Upper lobe of right lung (tissue), 1 donor: ENCODE results near the gene MIER2. TPM values are rescaled to one million over a fixed set of nuclear protein-coding genes. Genes with fewer than 3 reads are reported as not detected.
"Not testable (repeated sequence)": the region's sequence is repeated elsewhere in the genome, so short reads cannot be mapped to it uniquely, and the experiment has no call there.

ENCODE experiments used
- ATAC-seq: fragments of 200-7000 bp; cut with Tn5 transposase; one replicate; pipeline ENCODE4 v1.9.1; 2020; ENCODE audit warnings: mild to moderate bottlenecking, moderate library complexity
- DNase-seq: peaks from one replicate; pipeline ENCODE4 v3.0.0-alpha.2; 2020
- H3K27ac ChIP-seq: fragments of 200-600 bp; one replicate; pipeline ENCODE4 v1.8.0; 2022
- H3K27me3 ChIP-seq: fragments of 200-600 bp; one replicate; pipeline ENCODE4 v1.8.0; 2022; ENCODE audit warnings: mild to moderate bottlenecking
- H3K36me3 ChIP-seq: fragments of 200-600 bp; one replicate; pipeline ENCODE4 v1.8.0; 2022
- H3K4me1 ChIP-seq: fragments of 200-600 bp; one replicate; pipeline ENCODE4 v1.8.0; 2022
- H3K4me3 ChIP-seq: fragments of 200-600 bp; one replicate; pipeline ENCODE4 v1.8.0; 2022; ENCODE audit warnings: mild to moderate bottlenecking
- H3K9me3 ChIP-seq: fragments of 200-600 bp; one replicate; pipeline ENCODE4 v1.8.0; 2022
- intact Hi-C: fragments of 100-400 bp; cut with DNase I; formaldehyde crosslinking; loops from one replicate; pipeline ENCODE4 v1.11.0; 2022
- long read RNA-seq: library from polyadenylated mRNA; unstranded; transcript quantifications from one replicate; pipeline ENCODE4 v2.0.0, GENCODE V29; 2021
- total RNA-seq: library from RNA; stranded (reverse); fragmentation: NEBNext Ultra II Directional; extraction: Animal tissue kit (Norgen Biotek cat#: 25700); gene quantifications from one replicate; pipeline ENCODE4 v1.2.1, GENCODE V29; 2021
- TF ChIP-seq, protein P1 (sequence below): fragments of 200-600 bp; IDR thresholded peaks from one replicate; pipeline ENCODE4 v1.8.0; 2022; ENCODE audit warnings: antibody characterized with exemption
- donor health status: DM: no; HTN: yes; CAD: no; lungs with severe emphysema.

The MIER2 gene, protein sequence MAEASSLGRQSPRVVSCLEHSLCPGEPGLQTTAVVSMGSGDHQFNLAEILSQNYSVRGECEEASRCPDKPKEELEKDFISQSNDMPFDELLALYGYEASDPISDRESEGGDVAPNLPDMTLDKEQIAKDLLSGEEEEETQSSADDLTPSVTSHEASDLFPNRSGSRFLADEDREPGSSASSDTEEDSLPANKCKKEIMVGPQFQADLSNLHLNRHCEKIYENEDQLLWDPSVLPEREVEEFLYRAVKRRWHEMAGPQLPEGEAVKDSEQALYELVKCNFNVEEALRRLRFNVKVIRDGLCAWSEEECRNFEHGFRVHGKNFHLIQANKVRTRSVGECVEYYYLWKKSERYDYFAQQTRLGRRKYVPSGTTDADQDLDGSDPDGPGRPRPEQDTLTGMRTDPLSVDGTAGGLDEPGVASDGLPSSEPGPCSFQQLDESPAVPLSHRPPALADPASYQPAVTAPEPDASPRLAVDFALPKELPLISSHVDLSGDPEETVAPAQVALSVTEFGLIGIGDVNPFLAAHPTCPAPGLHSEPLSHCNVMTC
- 43.1 TPM for total RNA-seq
- long read RNA-seq, full-length matches to known transcripts = 24 of 73 reads
- long read RNA-seq, partial matches to known transcripts = 31 of 73 reads
- long read RNA-seq, other reads (novel, unspliced or antisense) = 18 of 73 reads

DNA sequence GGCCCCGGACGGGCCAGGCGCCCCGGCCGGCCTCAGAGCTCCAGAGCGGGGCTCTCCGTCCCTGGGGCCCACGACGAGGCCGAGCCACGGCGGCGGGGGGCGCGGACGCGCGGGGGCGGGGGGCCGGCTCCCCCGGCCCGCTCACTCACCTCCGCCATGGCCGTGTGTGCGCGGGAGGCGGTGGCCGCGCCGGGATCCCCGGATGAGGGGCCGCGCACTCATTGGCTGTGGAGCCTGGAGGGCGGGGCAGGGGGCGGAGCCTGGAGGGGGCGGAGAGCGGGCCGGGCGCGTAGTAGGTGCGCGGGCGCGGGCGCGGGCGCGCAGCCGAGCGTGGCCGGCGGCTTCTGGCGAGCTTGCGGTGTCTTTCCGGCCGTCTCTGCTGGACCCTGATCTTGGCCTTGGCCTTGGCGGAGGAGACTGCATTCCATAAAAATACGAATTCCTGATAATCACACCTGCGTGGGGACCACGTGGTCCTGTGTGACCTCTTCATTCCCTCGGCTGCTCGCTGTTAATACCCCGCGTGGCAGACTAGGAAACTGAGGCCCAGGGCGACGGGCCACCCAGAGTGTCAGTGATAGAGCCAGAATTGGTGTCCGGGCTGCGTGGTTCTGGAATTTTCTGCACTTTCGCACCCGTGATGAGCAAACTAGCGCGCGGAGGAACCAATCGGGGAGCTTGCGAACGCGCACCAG is at the start of gene MIER2:
MIER2 (minus strand) TSS at position 172 of the 695 bp plus-strand sequence; CDS start at position 158, 14 bp downstream.
- Histone ChIP-seq H3K9me3 (no peaks in the 10 kb centered on the region), H3K36me3 (no peaks in the 10 kb centered on the region), H3K27me3 (no peaks in the 10 kb centered on the region), H3K4me3 (peak within 1 kb of the TSS; percentile 79), H3K27ac (peak within 1 kb of the TSS; percentile 80), H3K4me1 (peaks cover 33% of the 10 kb centered on the region)
- TF ChIP-seq, protein P1, sequence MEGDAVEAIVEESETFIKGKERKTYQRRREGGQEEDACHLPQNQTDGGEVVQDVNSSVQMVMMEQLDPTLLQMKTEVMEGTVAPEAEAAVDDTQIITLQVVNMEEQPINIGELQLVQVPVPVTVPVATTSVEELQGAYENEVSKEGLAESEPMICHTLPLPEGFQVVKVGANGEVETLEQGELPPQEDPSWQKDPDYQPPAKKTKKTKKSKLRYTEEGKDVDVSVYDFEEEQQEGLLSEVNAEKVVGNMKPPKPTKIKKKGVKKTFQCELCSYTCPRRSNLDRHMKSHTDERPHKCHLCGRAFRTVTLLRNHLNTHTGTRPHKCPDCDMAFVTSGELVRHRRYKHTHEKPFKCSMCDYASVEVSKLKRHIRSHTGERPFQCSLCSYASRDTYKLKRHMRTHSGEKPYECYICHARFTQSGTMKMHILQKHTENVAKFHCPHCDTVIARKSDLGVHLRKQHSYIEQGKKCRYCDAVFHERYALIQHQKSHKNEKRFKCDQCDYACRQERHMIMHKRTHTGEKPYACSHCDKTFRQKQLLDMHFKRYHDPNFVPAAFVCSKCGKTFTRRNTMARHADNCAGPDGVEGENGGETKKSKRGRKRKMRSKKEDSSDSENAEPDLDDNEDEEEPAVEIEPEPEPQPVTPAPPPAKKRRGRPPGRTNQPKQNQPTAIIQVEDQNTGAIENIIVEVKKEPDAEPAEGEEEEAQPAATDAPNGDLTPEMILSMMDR = no peak
- ATAC-seq (peak; percentile 97), DNase-seq (peak; percentile 92)
- intact Hi-C loops = no loop called here

DNA sequence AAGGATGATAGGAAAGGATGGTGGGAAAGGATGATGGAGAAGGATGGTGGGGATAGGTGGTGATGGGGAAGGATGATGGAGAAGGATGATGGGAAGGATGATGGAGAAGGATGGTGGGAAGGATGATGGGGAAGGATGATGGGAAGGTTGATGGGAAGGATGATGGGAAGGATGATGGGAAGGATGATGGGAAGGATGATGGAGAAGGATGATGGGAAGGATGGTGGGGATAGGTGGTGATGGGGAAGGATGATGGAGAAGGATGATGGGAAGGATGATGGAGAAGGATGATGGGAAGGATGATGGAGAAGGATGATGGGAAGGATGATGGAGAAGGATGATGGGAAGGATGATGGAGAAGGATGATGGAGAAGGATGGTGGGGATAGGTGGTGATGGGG is 49.0 kb upstream of the MIER2 start:
- H3K36me3 ChIP-seq, H3K4me3 ChIP-seq, H3K9me3 ChIP-seq, ATAC-seq, H3K27me3 ChIP-seq, intact Hi-C loops, H3K4me1 ChIP-seq, DNase-seq, H3K27ac ChIP-seq: not testable (repeated sequence)

DNA sequence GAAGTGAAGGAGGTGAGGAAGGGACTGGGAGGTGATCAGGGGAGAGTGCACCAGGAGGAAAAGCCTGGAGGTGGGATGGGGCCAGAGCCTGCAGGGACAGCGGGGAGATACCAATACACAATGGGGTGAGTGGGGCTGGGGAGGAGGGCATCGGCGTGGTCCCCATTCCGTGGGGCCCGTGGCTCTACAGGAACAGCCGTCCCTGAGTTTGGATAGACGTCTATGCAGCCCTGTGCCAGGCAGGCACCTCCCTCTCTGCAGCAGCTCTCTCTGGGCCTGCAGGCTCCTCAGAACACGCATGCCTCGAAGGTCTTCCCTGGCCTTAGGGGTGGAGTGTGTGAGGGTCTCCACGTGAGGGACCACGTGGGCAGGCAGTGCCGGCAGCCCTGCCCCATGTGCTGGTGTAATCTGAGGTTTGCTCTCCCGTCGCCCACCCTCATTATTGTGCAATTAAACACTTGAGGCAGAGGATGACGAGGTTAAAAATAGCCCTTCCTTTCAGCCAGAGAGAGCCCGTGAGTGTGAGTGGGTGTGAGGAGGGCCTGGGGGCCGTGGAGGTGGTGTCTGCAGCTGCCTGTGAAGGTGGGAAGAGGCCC is 47.9 kb upstream of the MIER2 start:
- H3K4me1 ChIP-seq = no peaks in the 10 kb centered on the region
- ATAC-seq (peak; percentile 65), DNase-seq (peak; percentile 59)
- TF ChIP-seq, protein P1 = no peak
- H3K9me3 ChIP-seq = no peaks in the 10 kb centered on the region
- no peaks in the 10 kb centered on the region for H3K36me3 ChIP-seq
- intact Hi-C loops = no loop called here
- H3K27me3 ChIP-seq = no peaks in the 10 kb centered on the region
- no peak overlapping the region for H3K27ac ChIP-seq
- no peak overlapping the region for H3K4me3 ChIP-seq

DNA sequence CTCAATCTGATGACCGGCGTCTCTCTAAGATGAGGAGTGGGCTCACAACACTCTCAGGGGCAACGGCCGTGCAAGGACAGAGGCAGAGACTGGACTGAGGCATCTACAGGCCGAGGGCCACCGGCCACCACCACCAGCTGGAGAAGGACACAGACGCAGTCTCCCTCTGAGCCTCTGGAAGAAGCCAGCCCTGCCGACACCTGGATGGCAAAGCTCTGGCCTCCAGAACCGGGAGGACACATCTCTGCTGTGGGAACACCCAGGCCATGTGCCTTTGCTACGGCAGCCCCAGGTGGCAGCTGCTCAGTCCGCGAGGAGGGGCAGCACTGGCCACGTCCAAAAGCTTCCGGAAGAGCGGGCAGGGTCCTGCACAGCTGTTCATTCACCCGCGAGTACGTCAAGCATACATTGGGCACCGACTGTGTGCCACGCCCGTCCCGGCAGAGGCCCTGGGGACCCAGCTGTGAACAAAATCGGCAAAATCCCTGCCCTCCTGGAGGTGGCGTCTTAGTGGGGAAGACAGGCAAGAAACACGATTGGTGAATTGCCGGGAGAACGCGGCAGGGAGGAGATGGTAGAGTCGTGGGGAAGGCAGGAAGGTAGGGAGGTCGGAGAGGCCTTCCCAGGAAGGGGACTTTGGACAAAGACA is 47.3 kb upstream of the MIER2 start:
- DNase-seq (peak; percentile 54), ATAC-seq (no peak)
- no peaks in the 10 kb centered on the region for H3K4me1 ChIP-seq

DNA sequence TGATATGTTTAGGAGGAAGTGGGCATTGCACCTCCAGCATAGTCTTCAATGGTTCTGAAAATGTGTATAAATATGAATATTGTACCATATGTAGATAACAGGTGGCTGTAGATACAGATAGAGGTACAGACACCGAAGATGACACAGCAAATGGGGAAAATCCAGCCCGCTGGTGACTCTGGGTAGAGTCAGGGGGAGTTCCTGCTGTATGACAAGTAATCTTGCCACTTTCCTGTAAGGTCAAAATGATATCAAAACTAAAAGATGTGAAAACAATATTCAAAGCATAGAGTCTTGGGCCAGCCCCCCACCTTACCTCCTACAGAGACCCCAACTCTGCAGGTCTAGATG is 46.6 kb upstream of the MIER2 start:
- no peaks in the 10 kb centered on the region for H3K9me3 ChIP-seq
- H3K4me3 ChIP-seq = no peak overlapping the region
- no peaks in the 10 kb centered on the region for H3K27me3 ChIP-seq
- DNase-seq (no peak), ATAC-seq (no peak)
- no peaks in the 10 kb centered on the region for H3K36me3 ChIP-seq
- H3K27ac ChIP-seq = no peak overlapping the region
- TF ChIP-seq, protein P1 = no peak
- intact Hi-C loops = no loop called here
- H3K4me1 ChIP-seq = no peaks in the 10 kb centered on the region

More for the DNA sequence above, 47.3 kb upstream of the MIER2 start:
- no peaks in the 10 kb centered on the region for H3K9me3 ChIP-seq
- no peak overlapping the region for H3K27ac ChIP-seq
- intact Hi-C loops = no loop called here
- no peaks in the 10 kb centered on the region for H3K27me3 ChIP-seq
- no peaks in the 10 kb centered on the region for H3K36me3 ChIP-seq
- TF ChIP-seq, protein P1 = no peak
- H3K4me3 ChIP-seq = no peak overlapping the region
